ENCODE results near the gene SPX.

DNA sequence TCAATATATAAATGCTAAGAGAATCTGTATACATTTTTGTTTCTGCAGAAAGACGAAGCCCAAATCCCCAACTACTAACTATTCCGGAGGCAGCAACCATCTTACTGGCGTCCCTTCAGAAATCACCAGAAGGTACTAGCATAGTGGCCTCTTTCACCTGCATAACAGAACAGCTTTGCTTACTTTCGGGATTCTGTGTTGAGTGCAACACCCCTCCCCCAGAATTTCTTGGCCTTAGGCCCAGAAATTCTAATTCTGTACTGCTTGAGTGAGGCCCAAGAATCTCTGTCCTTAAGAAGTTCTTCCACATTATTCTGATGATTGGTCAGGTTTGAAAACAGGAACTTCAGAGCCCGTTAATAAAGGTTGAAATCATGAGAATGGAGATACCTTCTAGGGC is 2.9 kb downstream of the SPX start:
- TF ChIP-seq, protein P1, sequence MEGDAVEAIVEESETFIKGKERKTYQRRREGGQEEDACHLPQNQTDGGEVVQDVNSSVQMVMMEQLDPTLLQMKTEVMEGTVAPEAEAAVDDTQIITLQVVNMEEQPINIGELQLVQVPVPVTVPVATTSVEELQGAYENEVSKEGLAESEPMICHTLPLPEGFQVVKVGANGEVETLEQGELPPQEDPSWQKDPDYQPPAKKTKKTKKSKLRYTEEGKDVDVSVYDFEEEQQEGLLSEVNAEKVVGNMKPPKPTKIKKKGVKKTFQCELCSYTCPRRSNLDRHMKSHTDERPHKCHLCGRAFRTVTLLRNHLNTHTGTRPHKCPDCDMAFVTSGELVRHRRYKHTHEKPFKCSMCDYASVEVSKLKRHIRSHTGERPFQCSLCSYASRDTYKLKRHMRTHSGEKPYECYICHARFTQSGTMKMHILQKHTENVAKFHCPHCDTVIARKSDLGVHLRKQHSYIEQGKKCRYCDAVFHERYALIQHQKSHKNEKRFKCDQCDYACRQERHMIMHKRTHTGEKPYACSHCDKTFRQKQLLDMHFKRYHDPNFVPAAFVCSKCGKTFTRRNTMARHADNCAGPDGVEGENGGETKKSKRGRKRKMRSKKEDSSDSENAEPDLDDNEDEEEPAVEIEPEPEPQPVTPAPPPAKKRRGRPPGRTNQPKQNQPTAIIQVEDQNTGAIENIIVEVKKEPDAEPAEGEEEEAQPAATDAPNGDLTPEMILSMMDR (IDR thresholded peaks at IDR 0.05), result no peak
- no peak for TF ChIP-seq POLR2A (IDR thresholded peaks at IDR 0.05)

Data from Peyer's patch (tissue), 4 donors.